NCI-H69 (cell line): ENCODE data around the gene METRNL.

Source experiments
- DNase-seq: peaks from one replicate; lab custom pipeline; 2025; lab: John Stamatoyannopoulos, UW

The METRNL gene

DNA sequence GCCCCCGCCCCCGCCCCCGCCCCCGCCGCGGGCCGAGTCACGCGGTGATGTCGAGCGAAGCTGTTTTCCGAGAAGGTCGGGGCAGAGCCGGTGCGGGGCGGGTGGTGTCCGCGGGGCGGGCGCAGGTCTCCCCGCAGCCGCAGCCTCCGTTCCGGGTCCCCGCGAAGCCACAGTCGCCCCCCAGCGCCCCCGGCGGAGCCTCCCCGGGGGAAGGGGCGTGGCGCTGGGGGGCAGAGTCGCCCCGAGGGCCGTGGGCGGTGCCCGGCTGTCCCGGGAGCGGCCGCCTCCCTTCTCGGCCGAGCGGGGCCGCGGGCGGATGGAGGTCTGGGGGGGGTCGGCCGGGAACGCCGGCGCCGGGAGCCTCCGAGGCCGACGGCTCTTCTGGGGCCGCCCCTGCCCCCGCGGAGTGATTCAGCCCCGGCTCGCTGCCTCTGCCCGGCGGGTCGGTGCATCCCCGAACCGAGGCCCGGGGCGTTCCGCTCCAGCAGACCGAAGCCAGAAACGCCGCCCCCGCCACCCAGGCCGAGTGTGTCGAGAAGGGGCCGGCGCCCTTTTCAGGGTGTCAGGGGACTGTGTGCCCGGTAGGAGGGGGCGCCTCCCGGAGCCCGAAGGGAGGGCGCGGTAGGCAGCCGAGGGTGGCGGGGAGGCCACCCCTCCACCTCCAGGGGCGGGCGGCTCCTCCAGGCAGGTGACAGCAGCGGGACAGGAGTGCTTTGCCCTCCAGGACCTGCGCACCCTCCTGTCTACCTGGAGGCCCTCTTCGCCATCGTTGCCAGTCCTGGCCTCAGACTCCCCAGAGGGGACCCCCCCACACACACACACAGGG is 1.7 kb downstream of the METRNL start:
- no peak for DNase-seq

DNA sequence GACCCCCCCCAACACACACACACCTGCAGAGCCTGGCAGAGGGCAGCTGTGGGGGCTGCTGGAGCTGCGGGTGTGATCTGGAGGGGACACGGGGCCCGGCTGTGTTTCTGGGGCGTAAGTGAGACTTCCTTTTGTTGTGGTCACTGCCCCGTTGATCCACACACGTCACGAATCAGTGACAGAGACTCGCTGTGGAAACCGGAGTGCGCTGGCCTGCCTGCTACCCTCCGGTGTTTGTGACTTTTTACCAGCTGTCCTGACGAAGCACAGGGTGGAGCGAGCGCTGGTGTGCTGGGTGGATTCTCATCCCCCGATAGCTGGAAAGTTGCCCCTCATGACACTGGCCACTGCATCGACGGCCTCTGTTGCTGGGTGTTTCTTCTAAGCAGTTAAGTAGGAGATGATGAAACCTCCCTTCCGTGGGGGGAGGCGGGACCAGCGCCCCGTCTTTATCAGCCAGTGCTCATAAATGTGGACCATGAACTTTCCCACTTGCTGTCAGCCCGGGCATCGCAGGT is 2.3 kb downstream of the METRNL start:
- DNase-seq, result no peak

DNA sequence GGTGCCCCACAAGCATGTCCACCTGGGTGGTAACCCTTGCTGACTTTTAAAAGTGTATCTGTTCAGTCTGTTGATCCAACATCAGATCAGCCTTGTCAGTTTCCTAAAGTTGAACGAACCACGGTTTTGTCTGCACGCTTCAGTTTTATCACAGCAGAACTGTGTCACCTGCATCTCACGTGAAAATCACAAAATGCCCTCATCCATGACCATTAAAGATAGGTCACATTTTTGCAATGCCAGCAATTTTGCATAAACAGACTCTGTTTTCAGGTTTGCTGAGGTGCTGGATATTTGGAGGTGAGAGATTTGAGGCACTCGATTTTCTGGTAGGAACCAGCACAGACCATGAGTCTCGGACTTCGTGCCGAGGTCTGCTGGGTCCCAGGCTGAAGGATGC is 3.0 kb downstream of the METRNL start:
- DNase-seq, result no peak

DNA sequence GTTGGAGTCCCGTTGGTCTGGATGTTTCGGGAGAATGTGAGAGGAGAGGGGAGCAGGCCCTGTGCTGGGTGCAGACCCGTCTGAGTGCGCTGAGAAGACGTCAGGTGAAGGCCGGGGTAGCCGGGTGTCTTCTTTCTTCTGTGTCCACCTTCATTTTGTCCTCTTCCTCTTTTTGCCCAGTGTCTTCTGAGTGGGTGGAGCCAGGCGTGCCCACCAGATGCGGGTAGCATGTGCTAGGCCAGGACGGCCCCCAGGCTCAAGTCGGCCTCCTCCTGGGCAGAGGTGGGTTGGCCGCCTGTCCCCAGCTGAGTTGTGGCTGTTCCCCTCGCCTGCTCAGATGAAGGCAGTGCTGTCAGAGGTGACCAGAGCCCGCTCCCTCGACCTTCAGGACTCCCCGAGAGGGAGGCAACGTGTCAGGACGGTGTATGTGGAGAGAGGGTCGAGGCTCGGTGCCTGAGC is 3.5 kb downstream of the METRNL start:
- DNase-seq, result no peak

DNA sequence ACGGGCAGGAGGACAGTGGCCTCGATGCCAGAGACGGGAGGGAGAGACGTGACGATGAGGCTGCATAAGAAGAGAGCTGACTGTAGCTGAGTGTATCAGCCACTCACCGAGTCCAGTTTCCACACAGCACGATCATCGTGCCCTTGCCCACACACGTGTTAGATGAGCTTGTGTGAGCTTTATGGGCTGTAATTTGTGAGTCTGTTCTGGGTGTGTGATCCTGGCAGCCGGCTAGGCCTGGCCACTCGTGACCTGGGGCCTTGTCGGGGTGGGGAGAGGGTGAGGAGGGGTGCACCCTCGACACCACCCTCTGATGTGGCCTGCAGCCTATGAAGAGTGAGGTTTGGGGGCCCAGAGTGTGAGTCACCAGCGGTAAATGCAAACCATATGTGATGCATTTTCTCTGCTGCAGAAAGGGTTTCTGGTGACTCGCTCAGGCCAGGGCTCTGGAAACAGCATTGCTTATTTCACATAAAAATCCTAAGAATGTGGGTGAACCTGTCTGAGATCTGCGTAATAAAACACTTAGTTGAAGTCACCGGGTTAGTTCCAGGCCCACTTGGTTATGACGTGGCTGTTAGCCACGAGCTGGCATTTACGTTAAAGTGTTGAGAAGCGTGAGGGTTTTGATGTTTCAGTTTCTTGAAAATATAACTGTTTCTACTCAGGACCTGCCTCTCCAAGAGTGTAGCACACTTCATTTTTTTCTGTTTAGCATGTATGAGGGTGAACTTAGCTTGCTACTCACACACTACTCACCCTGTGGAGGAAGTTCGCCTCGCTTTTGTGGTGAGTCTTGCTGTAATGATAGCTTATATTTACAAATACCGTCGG is 4.2 kb downstream of the METRNL start:
- DNase-seq, result no peak

DNA sequence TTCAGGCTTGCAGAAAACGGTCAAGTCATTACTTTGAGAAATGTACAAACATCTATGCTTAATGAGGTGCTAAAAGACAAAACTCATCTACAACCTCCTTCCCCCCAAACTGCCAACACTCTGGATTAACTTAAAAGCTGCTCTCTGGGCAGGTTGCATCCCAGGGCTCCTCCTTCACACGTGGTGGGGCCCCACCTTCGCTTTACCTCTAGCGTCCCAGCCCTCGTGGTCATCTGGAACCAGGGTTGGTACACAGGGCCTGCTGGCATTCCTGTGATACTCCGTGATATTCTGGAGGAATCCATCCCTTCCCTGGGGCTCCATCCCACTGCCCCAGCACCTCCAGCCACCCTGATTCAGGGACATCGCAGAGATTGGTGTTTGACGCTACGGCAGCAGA is 4.8 kb downstream of the METRNL start:
- DNase-seq, result no peak

DNA sequence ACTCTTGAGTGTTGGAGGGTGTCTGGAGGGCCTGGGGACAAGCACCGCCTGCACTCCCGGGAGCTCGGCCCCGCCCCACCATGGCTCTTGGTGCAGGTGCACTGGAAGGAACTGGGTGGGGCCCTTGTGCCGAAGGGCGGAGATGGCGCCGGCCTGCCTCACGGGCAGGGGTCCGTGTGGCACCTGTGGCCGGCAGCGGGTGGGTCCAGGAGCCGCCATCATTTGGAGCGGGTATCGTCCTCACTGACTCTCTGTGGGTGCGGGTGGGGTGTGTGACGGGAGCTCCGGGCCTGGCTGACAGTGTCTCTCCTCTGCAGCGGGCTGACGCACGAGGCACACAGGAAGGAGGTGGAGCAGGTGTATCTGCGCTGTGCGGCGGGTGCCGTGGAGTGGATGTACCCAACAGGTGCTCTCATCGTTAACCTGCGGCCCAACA is 5.2 kb downstream of the METRNL start:
- no peak for DNase-seq

DNA sequence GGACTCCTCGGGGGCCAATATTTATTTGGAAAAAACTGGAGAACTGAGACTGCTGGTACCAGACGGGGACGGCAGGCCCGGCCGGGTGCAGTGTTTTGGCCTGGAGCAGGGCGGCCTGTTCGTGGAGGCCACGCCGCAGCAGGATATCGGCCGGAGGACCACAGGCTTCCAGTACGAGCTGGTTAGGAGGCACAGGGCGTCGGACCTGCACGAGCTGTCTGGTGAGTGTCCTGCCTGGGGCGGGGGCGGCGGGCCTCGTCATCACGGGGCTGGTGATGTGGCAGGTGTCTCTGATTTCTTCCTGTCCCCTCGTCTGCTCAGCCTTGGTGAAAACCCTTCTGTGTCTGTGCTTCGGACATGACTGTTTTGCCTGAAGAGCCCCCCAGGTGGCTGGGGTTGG is 5.7 kb downstream of the METRNL start:
- DNase-seq, result no peak

DNA sequence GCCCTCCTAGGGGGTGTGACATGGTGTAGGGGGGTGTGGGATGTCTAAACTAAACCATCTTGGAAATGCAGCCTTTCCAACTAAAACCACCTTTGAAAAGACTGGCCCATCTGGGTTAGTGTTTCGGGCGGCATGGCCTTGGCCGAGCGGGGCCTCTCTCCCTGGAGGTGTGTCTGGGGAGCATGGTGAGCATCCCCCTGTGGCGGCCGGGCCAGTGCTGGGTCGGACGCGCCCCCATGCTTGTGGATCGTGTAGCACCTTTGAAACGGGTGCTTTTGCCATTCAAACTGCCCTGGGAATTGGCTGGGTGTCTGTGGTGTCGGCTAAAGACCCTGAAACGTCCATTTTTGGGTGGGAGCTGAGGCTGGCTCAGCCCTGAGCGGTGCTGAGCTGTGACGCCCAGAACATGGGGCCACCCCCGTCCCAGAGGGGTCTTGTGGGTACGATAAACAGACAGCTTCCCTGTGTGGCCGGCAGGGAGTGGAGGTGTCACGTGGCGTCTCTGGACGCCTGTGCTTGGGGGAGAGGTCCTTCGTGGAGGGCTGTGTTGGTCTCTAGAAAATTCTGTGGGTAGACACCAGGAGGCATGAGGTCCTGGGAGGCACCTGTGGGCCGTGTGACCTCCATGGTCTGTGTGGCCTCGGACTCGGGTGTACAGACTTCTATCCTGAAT is 6.3 kb downstream of the METRNL start:
- DNase-seq, result no peak

DNA sequence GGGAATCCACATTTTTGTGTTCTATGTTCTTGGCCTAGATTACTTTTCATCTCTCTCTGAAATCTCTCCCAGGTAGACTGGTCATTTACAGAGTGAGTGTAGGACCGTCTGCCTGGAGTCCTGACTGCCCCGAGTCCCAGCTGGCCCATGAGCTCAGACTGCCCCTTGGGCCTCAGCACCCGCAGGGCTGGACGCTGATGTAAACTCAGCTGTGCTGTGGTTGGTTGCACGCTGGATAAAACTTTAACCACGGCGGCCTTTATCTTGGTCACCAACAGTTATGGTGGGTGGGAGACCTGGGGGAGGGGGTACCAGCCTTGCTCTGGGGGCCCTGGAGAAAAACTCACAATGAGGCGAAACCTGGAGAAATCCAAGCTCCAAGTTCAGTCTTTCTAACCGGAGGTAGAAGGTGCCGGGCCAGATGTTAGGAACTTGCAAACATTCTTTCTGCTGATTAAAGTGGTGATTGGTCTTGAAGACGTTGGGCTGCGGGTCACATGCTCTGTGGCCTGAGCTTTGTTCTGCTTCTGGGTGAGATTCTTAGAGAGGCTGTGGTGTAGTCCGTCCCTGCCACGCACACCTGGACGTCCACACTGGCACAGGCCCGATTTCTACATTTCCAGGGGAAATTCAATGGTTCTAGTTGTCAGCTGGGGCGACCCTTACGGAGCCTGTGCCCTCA is 6.9 kb downstream of the METRNL start:
- DNase-seq, result no peak

DNA sequence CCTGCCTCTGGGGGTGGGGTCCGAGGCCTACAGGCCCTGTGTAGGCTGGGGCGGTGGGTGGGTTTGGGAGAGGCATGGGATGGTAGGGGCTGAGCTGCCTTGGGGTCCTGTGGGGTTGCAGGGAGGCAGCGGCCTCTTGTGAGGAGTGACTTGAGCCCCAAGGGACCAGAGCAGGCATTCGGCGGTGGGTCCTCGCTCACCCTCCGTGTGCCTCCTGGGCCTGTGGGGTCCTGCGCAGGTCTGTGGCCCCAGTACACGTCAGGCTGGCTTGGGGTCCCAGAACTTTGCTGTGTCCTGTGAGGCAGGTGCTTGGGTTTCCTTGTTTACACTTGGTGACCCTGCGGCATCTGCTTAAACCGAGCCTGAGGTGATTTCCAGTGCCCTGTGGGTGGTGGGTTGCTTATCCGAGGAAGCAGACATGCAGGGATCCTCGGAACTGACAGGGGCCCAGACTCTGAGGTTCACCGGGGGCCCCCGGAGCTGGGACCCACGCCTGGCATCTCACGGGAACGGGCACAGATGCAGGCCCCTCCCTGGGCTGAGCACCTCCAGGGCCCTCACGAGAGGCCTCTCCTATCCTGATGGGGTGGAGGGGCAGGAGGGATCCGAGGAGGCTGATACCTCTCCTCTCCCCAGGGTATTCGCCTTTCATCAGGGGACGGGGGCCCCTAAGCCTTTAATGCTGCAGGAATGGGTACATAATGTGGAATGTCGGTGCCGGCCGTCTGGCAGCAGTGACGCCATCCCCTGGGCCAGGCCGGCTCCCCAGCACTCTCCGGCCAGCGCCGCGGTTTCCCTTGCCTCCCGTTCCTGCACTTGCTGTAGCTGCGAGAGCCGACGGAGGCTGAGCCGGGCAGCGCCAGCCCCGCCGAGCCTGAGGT is 7.7 kb downstream of the METRNL start:
- DNase-seq, result no peak

DNA sequence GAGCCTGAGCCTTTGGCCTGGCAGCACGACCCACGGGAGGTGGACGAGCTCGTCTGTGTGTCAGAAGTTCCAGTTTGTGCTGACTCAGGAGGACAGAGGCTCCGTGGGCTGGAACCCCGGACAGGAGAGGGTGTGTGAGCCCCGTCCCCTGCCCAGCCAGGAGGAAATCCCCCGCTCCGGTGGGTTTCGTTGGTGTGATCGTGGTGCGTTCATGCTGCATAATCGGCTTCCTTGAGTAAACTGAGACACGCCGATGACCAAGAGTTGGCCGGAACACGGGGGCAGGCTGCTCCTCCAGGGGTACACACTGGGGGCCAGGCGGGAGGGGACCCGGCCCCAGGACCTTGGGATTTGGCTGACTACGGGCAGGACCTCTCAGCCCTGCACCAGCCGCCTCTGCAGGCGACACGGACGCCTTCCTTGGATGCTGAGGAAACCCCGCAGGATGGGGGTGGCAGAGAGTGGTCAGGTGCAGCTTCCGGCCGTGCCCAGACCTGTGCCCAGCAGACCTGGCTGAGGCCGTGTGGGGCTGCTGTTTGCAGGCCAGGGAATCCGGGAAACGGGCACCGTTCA is 8.5 kb downstream of the METRNL start:
- no peak for DNase-seq

DNA sequence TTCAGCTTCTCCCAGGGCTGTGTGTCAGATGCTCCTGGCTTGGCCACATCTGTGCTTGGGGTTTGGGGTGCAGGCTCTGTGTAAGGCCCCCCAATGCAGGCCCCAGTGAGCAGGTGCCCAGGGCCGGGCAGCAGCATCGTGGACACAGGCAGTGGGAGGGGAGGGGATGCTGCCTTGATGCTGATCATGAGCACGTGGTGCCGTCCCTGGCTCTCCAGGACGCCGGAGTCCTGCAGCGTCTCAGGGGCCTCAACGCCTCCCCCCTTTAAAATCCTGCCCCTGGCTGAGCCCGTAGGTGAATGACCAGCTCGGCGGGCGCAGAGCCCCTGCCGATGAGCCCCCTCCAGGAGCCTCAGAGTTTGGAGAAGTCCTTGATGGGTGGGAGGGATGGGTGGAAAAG is 9.0 kb downstream of the METRNL start:
- no peak for DNase-seq

DNA sequence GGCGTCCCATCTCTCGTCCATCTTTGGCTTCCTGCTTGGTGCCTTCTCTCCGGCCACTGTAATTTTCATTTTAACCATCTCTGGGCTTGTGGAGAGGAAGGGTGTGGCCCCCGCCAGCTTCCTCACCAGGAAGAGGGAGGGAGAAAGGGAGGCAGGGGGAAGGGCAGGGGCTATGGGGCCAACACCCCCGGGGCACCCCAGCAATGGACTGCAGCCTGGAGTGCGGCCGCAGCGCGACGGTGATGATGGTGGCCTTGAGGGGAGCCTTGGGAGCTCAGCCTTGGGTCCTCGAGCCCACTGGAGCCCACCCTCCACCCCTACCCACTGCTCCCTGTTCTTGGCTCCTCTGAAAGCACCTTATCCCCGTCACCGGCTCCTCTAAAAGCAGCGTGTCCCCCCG is 9.5 kb downstream of the METRNL start:
- no peak for DNase-seq

DNA sequence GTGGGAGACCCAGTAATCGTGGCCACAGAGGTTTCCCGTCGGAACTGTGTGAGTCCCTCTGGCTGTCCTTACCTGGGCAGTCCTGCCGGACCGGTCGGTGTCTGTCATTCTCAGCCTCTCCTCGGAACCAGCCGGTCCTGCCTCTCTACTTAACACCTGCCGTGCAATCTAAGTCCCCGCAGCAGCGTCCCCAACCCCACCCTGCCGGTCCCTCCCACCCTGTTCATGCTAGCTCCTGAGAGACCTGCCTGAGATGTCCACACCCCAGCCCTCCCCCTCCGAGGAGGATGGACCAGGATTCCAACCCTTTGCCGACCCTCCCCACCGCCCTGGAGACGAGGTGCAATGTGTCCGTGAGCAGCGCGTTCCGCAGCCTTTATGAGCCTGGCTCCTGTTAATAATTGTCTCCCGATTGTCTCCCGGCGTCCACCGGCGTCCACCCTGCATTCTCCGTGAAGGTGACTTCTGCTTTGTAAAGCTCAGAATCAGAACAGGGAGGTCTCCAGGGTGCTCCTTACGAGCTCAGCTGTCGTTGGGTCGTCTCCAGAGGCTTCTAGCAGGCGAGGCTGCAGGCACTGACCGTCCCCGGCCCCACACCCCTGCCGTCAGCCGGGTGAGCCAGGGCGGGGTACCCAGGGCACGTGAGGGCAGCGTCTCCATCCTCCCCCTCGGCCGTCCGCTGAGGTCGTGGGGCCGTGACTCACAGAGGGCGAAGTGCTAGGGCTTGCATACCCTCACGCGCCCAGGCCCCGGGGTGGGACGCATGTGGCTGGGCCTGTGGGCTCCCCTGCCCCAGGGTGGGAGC is 10.1 kb downstream of the METRNL start:
- no peak for DNase-seq

DNA sequence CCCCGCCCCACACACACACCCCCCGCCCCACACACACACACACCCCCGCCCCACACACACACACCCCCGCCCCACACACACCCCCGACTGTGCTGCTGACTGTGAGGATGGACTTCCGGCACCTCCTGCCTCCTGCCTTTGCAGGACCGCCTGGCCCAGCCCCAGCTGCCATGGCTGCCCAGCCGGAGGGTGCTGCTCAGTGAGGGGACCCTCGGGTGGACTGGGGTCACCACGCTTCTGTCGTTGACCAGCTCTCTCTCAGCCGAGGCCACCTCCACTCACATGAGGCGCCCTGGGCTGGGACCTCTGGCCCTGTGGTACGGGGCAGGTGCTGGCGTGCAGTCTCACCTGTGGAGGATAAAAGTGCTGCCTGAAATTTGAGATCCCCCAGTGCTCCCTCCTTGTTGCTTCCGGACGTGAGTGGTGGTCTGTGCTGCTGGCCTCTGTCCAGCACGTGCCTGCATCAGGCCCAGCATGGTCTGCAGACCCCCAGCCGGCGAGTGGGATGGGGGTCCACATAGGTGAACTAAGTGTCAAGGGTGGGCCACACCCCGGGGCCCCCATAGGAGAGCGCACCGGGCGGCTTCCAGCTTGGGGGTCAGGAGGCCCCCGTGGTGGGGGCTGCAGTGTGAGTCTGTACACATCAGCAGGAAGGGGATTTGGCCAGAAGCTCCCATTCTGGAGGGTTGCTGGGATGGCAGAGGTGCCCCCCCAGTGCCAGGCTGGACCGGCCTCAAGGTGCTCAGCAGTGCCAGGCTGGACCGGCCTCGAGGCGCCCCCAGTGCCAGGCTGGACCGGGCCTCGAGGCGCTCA is 11.2 kb downstream of the METRNL start:
- no peak for DNase-seq

DNA sequence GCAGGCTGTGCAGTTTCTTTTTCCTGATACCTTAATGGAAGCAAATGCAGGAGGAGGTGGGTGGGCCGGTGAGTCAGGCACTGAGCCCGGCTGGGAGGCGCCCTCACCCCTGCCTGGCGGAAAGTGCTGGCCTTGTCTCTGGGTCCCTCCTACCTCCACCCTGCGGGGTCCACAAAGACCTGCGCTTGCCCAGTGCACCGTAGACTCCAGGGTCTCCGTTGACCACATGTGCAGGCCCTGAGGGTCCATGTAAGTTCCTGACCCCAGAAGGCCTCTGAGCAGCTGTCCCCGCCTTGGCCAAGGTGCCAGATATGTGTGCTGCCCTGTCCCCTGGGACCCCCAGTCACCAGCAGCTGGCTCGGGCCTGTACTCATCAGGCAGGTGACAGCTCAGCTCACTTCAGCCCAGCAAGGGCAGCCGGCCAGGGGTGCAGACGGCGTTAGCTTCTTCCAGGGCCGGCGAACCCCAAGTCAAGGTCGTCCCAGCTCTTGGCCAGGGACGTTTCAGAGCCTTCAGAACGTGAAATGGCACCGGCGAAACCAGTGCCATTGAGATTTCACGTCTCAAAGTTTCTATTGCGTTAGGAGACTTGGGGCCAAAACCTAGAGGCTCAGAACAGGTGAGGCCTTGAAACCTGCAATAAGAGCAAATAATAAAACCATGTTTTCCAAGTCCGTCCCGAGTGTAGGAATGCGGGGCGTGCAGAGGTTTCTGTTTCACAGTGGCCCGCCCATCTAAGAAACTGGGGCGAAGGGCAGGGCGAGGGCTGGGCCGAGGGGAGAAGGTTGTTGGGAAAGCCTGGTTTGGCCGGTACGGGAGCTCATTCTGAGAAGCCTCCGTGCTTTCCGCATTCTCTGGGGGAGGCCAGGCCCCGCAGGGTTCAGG is 12.1 kb downstream of the METRNL start:
- no peak for DNase-seq

DNA sequence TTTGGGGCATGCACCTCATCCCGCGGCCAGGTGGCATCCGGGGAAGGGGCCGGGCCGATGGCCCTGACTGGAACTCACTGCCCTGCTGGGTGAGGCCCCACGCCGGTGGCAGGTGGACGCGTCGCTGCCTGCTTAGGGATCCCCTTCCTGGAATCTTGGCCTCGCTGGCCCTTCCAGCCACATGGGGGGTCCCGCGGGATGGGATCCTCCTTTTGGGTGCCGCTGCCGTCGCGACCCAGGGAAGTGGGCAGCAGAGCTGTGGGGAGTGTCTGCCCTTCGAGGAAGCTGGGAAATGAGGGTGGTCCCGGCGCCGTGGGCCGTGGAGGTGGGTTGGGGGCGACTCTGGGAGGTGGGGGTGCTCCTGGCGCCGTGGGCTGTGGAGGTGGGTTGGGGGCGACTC is 12.8 kb downstream of the METRNL start:
- no peak for DNase-seq
